Left ventricle myocardium inferior (tissue), 1 donor: ENCODE measurements around the gene PKD2. TPM values are rescaled to one million over a fixed set of nuclear protein-coding genes. Genes with fewer than 3 reads are reported as not detected.

Source experiments
- DNase-seq: peaks from one replicate; pipeline ENCODE4 v3.0.0-alpha.2; 2020
- H3K27ac ChIP-seq: fragments of 200-600 bp; replicated peaks from 2 replicates; pipeline ENCODE4 v1.8.0; 2021
- H3K27me3 ChIP-seq: fragments of 200-600 bp; 2 replicates; pipeline ENCODE4 v1.8.0; 2021; ENCODE audit warnings: low read depth
- H3K36me3 ChIP-seq: fragments of 200-600 bp; 2 replicates; pipeline ENCODE4 v1.8.0; 2021
- H3K4me1 ChIP-seq: fragments of 200-600 bp; 2 replicates; pipeline ENCODE4 v1.8.0; 2021
- H3K4me3 ChIP-seq: fragments of 200-600 bp; 2 replicates; pipeline ENCODE4 v1.8.0; 2021; ENCODE audit warnings: mild to moderate bottlenecking, moderate library complexity
- H3K9me3 ChIP-seq: fragments of 200-600 bp; replicated peaks from 2 replicates; pipeline ENCODE4 v1.8.0; 2021
- CTCF ChIP-seq: fragments of 200-600 bp; IDR thresholded peaks from 2 replicates; pipeline ENCODE4 v1.8.0; 2021; ENCODE audit warnings: antibody characterized with exemption, mild to moderate bottlenecking, borderline replicate concordance
- intact Hi-C: fragments of 100-400 bp; cut with micrococcal nuclease; formaldehyde crosslinking; loops from one replicate; pipeline ENCODE4 v1.11.0; 2022
- total RNA-seq: library from RNA; stranded (reverse); fragmentation: NEBNext Ultra II Directional; extraction: Animal tissue kit (Norgen Biotek cat#: 25700); gene quantifications from one replicate; pipeline ENCODE4 v1.2.1, GENCODE V29; 2021
- donor health status: DM: no; HTN: yes; CAD: no; lungs with severe emphysema.

PKD2 gene
- total RNA-seq, 1 donor from 2014 or later: 11.7 TPM

- Histone ChIP-seq H3K9me3 (no peaks in the 10 kb centered on the region), H3K27me3 (no peaks in the 10 kb centered on the region), H3K27ac (no peak overlapping the region), H3K4me1 (peaks cover 27% of the 10 kb centered on the region), H3K4me3 (no peak overlapping the region), H3K36me3 (peaks cover 83% of the 10 kb centered on the region)
- TF ChIP-seq CTCF: no peak
- intact Hi-C loops: no loop called here
- no peak for DNase-seq
Measured at GRCh38 chr4:88043586-88044340, 36.3 kb downstream of the PKD2 start.

- intact Hi-C loops: no loop called here
Measured at GRCh38 chr4:88045021-88045420, 37.6 kb downstream of the PKD2 start.

GRCh38 chr4:88054229-88054628 lies 46.8 kb downstream of the PKD2 start:
- Histone ChIP-seq H3K27me3 (no peaks in the 10 kb centered on the region), H3K27ac (no peak overlapping the region), H3K36me3 (peaks cover 77% of the 10 kb centered on the region), H3K4me1 (no peaks in the 10 kb centered on the region), H3K9me3 (no peaks in the 10 kb centered on the region), H3K4me3 (no peak overlapping the region)
- intact Hi-C loops: no loop called here
- no peak for TF ChIP-seq CTCF
- no peak for DNase-seq

More at GRCh38 chr4:88045021-88045420, 37.6 kb downstream of the PKD2 start:
- peaks cover 27% of the 10 kb centered on the region for H3K4me1 ChIP-seq
- H3K4me3 ChIP-seq: no peak overlapping the region
- H3K27ac ChIP-seq: no peak overlapping the region
- no peak for DNase-seq
- H3K27me3 ChIP-seq: no peaks in the 10 kb centered on the region
- H3K9me3 ChIP-seq: no peaks in the 10 kb centered on the region
- TF ChIP-seq CTCF: no peak
- H3K36me3 ChIP-seq: peaks cover 80% of the 10 kb centered on the region

GRCh38 chr4:88054901-88055300 lies 47.5 kb downstream of the PKD2 start:
- peaks cover 3% of the 10 kb centered on the region for H3K4me1 ChIP-seq
- no peak for DNase-seq
- no peak overlapping the region for H3K4me3 ChIP-seq
- TF ChIP-seq CTCF: peak; percentile 46
- intact Hi-C loops: no loop called here
- H3K9me3 ChIP-seq: no peaks in the 10 kb centered on the region
- H3K27ac ChIP-seq: no peak overlapping the region
- peaks cover 74% of the 10 kb centered on the region for H3K36me3 ChIP-seq
- no peaks in the 10 kb centered on the region for H3K27me3 ChIP-seq

- Histone ChIP-seq H3K4me3 (no peak overlapping the region), H3K27me3 (no peaks in the 10 kb centered on the region), H3K4me1 (peaks cover 3% of the 10 kb centered on the region), H3K36me3 (peaks cover 60% of the 10 kb centered on the region), H3K9me3 (no peaks in the 10 kb centered on the region), H3K27ac (no peak overlapping the region)
- intact Hi-C loops: no loop called here
- DNase-seq: no peak
- TF ChIP-seq CTCF: no peak
Measured at GRCh38 chr4:88058295-88058694, 50.9 kb downstream of the PKD2 start.
